ENCODE results near the gene PAM16. TPM values are rescaled to one million over a fixed set of nuclear protein-coding genes. Genes with fewer than 3 reads are reported as not detected.

Gene PAM16
- total RNA-seq, 1 donor from 2014 or later, result 33.5 TPM

DNA sequence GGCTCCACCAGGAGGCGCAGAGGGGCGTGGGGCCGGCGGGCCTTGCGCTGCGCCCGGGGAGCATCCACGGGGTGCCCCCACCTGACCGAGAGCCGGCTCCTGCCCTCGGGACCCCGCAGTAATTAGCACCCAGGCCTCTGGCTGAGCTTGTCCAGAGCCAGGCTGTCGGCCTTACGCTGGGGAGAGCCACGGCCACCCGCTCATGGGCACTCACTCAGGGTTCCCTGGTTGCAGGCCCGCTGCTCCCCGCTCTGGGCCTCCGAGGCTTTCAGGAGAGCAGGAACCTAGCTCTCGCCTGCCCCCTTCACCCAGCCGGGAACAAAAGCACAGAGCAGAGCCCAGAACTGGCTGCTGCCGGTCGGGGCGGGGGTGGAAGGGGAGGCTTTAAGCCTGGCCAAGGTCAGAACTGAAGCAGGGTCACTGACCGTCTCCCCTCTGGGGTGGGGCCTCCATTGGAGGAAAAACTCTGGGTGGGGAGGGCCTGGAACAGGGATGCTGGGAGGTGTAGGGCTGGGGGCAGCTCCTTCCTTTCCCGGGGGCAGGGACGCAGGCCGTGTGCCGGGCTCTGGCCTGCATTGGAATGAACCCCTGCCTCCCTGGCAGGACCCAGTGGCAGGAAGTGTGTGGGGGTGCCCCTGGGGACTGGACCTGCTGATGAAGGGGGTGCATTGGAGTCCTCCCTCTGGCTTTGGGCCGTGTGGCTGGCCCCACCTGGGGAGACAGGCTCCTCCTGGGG, 22.9 kb downstream of the PAM16 start:
- Mint-ChIP-seq H3K36me3 (ENCODE audit: insufficient read depth) (no peaks in the 10 kb centered on the region), H3K4me1 (ENCODE audit: low read depth) (peaks cover 9% of the 10 kb centered on the region), H3K9me3 (ENCODE audit: low read depth) (no peaks in the 10 kb centered on the region), H3K27ac (peak overlapping the region; percentile 69), H3K4me3 (ENCODE audit: low read depth) (peak overlapping the region; percentile 52), H3K27me3 (no peaks in the 10 kb centered on the region)
- TF ChIP-seq, protein P1, sequence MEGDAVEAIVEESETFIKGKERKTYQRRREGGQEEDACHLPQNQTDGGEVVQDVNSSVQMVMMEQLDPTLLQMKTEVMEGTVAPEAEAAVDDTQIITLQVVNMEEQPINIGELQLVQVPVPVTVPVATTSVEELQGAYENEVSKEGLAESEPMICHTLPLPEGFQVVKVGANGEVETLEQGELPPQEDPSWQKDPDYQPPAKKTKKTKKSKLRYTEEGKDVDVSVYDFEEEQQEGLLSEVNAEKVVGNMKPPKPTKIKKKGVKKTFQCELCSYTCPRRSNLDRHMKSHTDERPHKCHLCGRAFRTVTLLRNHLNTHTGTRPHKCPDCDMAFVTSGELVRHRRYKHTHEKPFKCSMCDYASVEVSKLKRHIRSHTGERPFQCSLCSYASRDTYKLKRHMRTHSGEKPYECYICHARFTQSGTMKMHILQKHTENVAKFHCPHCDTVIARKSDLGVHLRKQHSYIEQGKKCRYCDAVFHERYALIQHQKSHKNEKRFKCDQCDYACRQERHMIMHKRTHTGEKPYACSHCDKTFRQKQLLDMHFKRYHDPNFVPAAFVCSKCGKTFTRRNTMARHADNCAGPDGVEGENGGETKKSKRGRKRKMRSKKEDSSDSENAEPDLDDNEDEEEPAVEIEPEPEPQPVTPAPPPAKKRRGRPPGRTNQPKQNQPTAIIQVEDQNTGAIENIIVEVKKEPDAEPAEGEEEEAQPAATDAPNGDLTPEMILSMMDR (IDR thresholded peaks at IDR 0.05; ENCODE audit: unreplicated experiment), result peak; percentile 57
- DNase-seq (ENCODE audit: low spot score, unreplicated experiment), result peak; percentile 69

DNA sequence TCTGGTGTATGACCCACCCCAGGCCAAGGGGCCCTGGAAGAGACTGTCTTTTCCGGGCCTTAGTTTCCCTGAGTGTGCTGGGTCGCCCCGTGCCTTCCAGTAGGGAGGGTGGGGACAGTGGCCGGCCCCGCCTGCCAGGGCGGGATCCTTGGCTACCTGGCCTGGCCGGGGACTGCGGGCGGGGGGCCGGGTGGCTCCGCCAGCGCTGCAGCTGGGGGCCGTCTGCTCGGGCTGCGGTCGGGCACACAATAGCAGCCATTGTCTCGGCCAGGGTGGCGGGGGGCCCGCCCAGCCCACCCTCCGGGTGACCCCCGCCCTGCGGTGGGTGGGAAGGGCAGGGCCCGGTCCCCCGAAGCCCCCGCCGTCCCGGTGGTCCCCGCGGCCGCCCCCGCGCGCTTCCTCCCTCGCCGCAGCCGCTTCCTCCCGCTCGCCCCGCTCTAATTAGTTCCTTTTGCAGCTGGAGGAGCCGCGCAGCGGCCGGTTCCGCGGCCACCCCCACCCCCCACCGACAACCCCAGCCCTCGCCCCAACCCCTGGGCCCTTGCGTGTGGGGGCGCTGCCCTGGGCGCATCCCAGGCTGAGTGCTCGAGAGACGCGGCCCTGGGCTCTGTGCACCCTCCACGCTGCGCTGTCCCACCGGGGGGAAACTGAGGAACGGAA, 23.6 kb downstream of the PAM16 start:
- DNase-seq (ENCODE audit: low spot score, unreplicated experiment), result no peak

DNA sequence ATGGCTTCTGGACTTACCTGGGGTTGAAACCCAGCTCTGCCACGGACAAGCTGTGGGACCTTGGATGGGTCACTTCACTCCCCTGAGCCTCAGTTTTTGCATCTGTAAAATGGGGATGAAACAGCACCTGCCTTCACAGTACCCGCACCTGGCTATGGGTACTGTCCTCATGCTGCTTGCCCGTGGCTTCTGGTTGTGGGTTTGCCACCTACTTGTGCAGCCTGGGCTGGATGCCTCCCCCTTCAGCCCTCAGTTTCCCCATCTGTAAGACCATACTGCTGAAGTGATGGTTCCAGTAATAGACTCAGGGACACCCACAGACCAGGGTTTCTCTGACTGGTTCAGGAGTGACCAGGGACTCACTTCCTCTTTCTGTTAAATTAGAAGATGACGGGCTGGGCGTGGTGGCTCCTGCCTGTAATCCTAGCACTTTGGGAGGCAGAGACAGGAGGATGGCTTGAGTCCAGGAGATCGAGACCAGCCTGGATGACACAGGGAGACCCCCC, 25.8 kb downstream of the PAM16 start:
- TF ChIP-seq, protein P1 (IDR thresholded peaks at IDR 0.05; ENCODE audit: unreplicated experiment), result no peak

More for the DNA sequence above, 23.6 kb downstream of the PAM16 start:
- Mint-ChIP-seq H3K36me3 (ENCODE audit: insufficient read depth) (no peaks in the 10 kb centered on the region), H3K9me3 (ENCODE audit: low read depth) (no peaks in the 10 kb centered on the region), H3K27me3 (no peaks in the 10 kb centered on the region), H3K4me3 (ENCODE audit: low read depth) (peak overlapping the region; percentile 52), H3K27ac (no peak overlapping the region), H3K4me1 (ENCODE audit: low read depth) (peaks cover 9% of the 10 kb centered on the region)
- TF ChIP-seq, protein P1 (IDR thresholded peaks at IDR 0.05; ENCODE audit: unreplicated experiment), result no peak

DNA sequence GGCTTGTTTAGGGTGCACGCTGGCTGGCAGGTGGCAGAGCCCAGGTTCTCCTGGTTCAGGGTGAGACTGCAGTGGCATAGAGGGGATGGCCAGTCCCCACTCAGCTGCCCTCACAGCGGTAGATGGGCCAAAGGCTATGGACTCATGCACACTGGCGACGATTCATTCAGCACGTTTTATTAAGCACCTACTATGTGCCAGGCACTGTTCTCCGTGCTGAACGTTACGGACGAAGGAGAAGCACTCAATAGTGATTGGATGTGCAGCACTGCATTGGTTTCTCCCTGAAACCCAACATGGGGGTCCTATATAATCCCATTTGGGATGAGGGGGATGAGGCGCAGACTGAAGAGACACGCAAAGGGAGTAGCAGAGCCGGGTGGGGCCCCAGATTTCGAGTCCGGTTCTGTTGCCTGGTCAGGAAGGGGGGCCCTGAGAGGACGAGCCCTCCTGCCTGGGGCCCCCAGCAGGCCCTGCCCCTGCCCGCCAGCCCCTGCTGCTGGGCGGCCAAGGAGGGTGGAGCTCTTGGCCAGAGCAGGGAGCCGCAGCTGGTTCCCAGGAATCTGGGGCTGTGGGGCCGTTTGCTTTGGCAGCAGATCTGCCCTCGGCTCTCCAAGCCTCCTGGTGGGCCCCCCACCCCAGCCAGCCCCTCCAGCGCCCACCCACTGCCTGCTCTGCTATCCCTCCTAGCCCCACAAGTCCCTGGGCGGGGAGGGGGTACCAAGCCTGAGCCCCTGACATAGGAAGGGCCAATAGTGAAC, 26.4 kb downstream of the PAM16 start:
- peaks cover 9% of the 10 kb centered on the region for H3K4me1 Mint-ChIP-seq (ENCODE audit: low read depth)
- peak overlapping the region; percentile 84 for H3K27ac Mint-ChIP-seq
- TF ChIP-seq, protein P1 (IDR thresholded peaks at IDR 0.05; ENCODE audit: unreplicated experiment), result no peak
- H3K27me3 Mint-ChIP-seq, result no peaks in the 10 kb centered on the region
- H3K36me3 Mint-ChIP-seq (ENCODE audit: insufficient read depth), result no peaks in the 10 kb centered on the region
- no peak for DNase-seq (ENCODE audit: low spot score, unreplicated experiment)
- H3K4me3 Mint-ChIP-seq (ENCODE audit: low read depth), result no peak overlapping the region
- no peaks in the 10 kb centered on the region for H3K9me3 Mint-ChIP-seq (ENCODE audit: low read depth)

More for the DNA sequence above, 25.8 kb downstream of the PAM16 start:
- Mint-ChIP-seq H3K36me3 (ENCODE audit: insufficient read depth) (no peaks in the 10 kb centered on the region), H3K27ac (no peak overlapping the region), H3K9me3 (ENCODE audit: low read depth) (no peaks in the 10 kb centered on the region), H3K4me1 (ENCODE audit: low read depth) (peaks cover 9% of the 10 kb centered on the region), H3K27me3 (no peaks in the 10 kb centered on the region), H3K4me3 (ENCODE audit: low read depth) (no peak overlapping the region)
- no peak for DNase-seq (ENCODE audit: low spot score, unreplicated experiment)
